Astrocyte of the hippocampus (primary cell): Measurements from ENCODE around the gene COL18A1.
"Not testable (repeated sequence)": the region's sequence is repeated elsewhere in the genome, so short reads cannot be mapped to it uniquely, and the experiment has no call there.

ENCODE experiments used
- DNase-seq: peaks from one replicate; pipeline ENCODE4 v3.0.0; 2011; ENCODE audit warnings: low read depth, low spot score

The COL18A1 gene

DNA sequence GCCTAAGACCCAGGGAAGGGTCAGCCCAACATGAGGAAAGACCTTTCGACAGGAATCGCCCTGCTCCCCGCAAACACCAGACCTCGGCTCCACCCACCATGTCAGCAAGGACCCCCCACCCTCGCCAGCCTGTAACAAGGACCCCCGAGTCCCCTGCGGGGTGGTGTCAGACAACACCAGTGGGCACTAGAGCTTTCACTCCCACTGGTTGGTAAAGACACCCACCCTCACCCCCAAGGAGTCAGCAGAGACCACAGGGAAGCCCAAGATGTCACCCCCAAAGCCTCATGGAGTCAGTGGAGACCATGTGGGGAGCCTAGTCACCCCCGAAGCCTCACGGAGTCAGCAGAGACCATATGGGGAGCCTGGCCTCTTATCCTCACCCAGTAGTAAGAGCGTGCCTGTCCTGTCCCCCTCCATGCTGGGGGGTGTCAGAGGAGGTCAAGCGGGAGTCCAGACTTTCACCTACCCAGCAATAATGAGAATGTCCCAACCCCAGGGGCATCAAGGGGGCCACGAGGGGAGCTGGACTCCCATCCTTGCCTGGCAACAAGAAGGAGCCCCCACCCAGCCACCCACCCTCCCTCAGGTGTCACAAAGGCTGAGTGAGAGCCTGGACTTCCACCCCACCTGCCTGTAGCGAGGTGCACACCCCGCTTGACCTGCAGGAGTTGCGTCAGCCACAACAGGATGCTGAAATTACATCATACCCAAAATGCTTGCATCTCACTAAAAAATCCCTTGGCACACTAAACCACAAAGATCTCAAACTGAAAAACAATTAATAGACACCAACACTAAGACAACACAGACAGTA lies 112.5 kb downstream of the COL18A1 start:
- no peak for DNase-seq

DNA sequence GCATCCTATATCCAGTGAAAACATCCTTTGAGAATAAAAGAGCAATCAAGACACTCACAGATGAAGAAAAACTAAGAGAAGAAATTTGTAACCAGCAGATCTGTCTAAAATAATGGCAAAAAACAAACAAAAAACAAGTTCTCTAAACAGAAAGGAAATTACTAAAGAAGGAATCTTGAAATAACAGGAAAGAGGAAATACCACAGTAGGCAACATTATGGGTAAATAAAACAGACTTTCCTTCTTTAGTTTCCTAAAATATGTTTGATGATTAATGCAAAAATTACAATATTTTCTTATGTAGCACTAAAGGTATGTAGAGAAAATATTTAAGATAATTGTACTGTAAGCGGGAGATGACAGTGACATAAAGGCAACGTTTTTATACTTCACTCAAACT lies 113.8 kb downstream of the COL18A1 start:
- no peak for DNase-seq

DNA sequence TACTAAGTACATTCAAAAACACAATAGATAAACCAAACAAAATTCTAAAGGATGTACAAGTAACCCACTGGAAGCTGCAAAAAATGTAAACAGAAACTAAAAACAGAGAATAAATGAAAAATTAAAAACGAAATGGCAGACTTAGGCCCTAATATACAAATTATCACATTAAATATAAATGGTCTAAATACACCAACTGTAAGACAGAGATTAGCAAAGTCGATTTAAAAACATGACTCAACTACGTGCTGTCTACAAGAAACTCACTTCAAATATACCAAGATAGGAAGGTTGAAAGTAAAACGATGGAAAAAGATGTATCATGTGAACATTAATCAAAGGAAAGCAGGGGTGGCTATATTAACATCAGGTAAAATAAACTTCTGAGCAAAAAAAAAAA lies 114.2 kb downstream of the COL18A1 start:
- no peak for DNase-seq

DNA sequence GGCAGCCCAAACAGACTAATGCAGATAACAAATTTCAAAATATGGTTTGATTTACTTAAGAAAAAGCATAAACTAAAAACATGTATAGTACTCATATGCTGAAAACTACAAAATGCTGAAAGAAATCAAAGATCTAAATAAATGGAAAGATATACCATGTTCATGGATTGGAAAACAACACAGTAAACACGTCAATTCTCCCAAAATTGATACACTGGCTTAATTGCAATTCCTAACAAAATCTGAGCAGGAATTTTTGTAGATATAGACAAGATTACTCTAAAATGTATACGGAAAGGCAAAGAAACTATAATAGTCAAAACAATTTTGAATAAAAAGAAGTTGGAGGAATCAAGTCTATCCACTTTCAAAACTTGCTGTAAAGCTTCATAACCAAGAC lies 116.3 kb downstream of the COL18A1 start:
- no peak for DNase-seq

DNA sequence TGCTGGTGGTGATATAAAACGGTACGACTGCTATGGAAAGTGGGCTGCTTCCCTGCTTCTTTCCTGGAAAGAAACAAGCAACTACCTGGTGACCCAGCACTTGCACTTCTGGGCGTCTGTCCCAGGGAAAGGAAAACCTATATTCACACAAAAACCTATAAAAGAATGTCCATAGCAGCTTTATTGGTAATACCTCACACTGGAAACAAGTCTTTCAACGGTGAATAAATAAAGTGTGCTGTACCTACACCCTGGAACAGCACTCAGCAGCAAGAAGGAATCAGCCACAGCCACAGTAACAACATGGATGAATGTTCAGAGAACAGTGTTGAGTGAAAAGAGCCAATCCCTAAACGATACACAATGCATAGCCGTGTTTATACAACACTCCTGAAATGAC lies 117.4 kb downstream of the COL18A1 start:
- no peak for DNase-seq

DNA sequence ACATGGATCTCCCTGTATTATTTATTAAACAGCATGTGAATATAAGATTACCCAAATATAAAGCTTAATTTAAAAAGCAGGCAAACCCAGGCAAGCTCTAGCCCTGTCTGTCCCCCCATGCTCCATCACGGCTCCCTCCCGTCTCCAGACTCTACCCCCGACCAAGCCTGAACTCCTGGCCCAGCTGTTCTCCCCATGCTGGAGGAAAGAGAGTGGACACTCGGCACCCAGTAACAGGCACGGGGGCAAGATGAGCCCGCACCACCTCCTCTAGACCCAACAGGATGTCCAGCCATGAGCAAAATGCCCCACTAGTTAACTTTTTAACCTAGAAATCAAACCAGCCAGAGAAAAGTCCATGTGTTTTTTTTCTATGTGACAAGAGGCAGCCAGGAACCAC lies 118.0 kb downstream of the COL18A1 start:
- DNase-seq = no peak

DNA sequence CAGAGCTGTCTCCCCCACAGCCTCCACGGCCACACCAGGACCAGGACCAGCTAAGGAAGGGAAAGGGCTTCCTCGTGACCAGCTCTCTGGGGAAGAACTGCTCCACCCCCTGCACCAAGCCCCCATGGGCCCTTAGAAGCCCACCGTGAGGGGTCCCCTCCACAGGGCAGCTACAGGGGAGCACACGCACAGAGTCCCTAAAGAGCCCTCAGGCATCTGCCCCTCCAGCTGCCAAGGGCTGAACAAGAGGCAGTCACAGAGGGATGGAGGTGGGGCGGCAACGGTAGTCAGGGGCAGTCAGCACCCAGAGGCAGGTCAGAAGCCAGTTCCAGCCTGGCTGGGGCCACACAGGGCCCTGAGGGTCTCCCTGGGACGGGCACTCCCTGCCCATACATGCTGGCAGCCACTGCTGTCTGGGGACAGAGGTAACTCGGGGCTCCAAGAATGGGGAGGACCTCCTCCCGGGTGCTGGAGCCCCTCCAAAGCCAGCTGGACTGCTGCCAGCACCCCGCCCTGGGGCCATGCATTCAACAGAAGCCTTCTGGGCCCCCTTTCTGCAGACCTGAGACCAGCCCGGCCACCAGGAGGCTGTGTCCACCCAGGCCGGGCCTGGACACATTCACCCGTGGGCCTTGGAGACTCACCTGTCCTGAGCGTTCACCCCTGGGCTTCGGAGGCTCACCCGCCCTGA lies 118.6 kb downstream of the COL18A1 start:
- DNase-seq = no peak

DNA sequence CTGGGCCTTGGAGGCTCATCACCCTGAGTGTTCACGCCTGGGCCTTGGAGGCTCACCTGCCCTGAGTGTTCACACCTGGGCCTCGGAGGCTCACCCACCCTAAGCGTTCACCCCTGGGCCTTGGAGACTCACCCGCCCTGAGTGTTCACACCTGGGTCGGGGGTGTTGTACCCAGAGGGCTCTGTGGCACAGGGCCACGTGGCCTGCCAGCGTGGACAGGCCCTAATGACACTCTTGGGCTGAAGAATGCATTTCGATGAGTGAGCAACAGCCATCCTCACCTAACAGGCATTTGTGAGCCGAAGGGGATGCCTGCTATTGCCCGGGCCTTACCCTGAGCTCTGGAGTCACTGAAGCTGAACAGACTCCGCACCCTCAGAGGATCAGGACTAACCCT lies 119.8 kb downstream of the COL18A1 start:
- no peak for DNase-seq

DNA sequence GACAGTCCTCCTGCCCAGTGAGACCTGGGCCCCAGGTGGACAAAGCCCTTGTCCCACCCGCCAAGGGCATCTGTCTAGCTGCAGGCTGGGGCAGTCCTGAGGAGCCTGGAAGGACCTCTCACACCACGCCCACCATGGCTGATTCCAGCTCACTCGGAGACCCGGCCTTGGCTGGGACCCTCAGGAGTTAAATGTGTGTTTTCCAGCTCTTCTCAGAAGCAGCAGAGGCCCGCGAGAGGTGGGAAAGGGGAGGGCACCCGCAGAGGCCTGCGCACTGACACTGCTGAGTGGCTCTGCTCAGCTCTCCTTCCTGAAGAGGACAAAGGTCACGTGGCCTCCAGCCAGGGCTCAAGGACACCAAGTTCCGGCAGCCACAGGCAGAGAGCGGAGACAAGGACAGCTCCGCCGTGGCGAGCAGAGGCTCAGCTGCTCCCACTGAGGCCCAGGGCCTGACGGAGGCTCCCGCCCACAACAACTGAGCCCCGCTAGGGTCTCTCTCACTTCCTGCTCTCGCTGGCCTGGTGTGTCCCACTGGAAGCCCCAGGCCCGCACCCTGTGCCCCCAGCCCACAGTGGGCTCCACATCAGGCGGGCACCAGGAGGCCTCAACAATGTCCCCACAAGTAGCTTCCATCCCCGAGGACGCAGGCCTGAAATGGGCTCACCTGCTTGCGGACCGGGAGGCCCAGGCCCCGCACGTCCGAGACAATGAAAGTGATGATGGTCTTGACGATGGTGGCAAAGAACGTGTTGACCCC lies 120.4 kb downstream of the COL18A1 start:
- DNase-seq = no peak

DNA sequence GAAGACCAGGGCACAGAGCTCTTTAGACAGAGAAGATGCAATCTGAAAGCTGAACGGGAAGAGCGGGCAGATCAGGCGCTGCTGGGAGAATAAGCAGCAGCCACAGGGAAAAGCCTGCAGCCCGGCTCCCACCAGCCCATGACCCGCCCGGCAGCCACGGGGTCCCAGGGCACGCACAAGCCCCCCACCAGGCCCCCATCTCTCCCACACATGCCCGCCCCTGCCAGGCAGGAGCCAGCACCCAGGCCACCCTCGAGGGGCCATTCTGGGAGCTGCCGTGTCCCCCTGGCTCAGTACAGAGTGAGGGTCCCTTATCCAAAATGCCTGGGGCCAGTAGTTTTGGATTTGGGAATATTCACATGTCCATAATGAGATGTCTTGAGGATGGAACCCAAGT lies 120.9 kb downstream of the COL18A1 start:
- DNase-seq = no peak

DNA sequence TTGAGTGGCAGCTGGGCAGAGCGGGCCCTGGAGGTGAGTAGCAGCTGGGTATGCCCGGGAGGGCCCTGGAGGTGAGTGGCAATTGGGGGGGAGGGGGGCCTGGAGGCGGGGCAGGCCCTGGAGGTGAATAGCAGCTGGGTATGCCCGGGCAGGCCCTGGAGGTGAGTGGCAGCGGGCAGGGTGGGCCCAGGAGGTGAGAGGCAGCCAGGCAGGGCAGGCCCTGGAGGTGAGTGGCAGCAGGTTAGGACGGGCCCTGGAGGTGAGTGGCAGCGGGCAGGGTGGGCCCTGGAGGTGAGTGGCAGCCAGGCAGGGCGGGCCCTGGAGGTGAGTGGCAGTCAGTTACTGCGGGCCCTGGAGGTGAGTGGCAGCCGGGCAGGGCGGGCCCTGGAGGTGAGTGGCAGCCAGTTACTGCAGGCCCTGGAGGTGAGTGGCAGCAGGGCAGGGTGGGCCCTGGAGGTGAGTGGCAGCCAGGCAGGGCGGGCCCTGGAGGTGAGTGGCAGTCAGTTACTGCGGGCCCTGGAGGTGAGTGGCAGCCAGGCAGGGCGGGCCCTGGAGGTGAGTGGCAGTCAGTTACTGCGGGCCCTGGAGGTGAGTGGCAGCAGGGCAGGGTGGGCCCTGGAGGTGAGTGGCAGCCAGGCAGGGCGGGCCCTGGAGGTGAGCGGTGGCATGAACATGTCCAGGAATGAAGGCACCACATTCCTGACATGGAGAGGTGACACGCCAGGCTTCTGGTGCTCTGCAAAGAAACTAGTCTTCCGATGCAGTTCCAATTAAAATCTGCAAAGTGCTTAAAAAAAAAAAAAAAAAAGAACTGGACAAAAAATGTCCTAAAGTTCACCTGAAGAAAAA lies 122.4 kb downstream of the COL18A1 start:
- DNase-seq = not testable (repeated sequence)

DNA sequence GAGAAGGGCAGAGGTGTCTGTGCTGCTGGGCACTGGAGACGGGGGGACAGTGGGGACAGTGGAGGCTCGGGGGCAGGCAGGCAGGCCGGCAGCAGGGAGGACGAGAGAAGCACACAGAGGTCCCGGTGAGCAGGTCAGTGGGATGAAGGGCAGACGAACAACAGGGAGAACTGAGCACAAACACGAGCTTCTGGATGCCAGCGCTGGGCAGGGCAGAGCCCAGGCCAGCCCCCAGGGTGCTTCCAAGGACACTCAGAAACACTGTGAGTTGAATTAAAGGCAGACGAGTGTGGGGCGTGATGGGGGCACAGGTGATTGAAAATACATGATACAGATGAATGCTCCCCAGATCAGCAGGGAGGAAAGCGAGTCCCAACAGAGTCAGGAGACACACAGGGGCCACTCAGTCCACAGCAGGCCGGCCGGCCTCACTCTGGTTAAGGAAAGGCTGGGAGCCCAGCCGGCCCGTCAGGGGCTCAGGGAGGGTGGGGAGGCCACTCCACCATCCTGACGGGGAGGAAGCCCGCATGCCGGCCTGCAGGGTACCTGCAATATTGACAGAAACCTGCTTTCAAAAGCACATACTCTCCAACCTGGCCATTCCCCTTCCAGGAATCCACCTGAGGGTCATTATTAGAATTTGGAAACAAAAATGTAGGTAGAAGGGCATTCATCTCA lies 123.2 kb downstream of the COL18A1 start:
- no peak for DNase-seq

DNA sequence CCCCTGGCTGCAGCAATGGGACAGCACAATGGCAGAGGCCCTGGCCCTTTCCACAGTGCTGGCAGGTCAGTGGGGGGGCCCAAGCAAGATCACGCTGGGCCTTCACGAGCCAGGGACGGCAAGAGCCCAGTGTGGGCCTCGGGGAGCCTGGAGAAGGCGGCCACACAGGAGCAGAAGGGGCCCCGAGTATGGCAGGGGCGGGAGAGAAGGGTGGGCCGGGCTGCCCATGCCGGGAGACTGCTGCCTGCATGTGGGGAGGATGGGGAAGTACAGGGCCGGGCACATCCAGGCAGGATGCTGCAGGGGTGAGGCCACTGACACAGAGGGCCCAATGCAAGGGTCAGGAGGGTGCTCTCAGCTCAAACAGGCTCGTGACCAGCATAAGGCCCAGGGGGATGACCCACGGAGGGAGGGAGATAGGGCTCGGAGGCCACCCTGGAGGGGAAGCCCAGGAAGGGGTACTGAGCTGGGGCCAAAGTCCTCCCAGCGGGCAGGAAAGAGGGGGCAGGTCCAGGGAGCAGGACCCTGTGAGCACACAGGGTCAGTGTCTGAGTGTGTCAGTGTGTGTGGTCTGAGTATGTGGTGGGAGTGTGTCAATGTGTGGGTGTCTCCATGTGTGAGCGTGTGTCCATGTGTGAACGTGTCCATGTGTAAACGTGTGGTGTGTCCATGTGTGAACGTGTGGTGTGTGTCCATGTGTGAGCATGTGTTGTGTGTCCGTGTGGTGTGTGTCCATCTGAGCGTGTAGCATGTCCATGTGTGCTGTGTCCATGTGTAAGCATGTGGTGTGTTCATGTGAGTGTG lies 124.2 kb downstream of the COL18A1 start:
- DNase-seq = no peak

DNA sequence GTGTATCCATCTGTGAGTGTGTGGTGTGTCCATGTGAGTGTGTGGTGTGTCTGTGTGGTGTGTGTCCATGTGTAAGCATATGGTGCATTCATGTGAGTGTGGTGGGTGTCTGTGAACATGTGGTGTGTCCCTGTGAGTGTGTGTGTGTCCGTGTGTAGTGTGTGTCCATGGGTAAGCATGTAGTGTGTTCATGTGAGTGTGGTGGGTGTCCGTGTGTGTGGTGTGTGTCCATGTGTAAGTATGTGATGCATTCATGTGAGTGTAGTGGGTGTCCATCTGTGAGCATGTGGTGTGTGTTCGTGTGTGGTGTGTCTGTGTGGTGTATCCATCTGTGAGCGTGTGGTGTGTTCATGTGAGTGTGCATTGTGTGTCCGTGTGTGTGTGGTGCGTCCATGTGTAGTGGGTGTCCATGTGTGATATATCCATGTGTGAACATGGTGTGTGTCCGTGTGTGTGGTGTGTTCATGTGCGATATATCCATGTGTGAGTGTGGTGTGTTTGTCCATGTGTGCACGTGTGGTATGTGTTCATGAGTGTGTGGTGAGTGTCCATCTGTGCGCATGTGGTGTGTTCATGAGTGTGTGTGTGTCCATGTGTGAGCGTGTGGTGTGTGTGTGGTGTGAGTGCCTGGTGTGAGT lies 124.9 kb downstream of the COL18A1 start:
- DNase-seq = no peak

DNA sequence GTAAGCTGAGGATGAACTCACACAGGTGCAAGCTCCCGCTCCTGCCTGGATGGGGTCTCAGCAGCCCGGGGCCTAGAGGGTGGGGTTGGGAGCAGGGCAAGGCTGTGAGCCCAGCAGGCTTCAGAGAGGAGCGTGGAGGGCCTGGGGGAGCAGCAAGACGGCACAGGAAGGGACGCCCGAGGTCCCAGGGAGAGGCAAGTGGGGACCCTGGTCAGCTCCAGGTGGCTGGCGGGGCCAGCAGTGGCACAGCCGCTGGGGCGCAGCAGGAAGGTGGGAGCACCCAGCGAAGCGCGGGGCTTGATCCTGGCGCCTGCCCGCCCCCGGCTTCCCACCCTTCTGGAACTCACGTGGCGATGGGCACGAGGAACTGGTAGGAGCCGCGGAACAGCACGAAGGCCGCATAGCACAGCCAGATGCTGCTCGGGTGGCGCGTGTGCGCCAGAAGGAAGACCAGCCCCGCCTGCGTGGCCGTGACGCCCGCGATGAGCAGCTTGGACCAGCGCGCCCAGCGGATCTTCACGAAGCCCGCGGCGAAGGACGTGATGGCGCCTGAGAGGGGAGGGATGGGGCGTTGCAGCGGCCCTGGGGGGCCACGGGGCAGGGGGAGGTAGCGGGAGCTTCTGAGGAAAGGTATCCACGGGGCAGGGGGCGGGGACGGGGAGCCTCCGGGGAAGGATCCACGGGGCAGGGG lies 125.6 kb downstream of the COL18A1 start:
- no peak for DNase-seq

DNA sequence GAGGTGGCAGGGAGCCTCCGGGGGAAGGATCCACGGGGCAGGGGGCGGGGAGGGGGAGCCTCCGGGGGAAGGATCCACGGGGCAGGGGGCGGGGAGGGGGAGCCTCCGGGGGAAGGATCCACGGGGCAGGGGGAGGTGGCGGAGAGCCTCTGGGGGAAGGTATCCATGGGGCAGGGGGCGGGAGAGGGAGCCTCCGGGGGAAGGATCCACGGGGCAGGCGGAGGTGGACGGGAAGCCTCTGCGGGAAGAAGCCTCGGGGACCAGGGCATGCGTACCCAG lies 126.1 kb downstream of the COL18A1 start:
- not testable (repeated sequence) for DNase-seq

DNA sequence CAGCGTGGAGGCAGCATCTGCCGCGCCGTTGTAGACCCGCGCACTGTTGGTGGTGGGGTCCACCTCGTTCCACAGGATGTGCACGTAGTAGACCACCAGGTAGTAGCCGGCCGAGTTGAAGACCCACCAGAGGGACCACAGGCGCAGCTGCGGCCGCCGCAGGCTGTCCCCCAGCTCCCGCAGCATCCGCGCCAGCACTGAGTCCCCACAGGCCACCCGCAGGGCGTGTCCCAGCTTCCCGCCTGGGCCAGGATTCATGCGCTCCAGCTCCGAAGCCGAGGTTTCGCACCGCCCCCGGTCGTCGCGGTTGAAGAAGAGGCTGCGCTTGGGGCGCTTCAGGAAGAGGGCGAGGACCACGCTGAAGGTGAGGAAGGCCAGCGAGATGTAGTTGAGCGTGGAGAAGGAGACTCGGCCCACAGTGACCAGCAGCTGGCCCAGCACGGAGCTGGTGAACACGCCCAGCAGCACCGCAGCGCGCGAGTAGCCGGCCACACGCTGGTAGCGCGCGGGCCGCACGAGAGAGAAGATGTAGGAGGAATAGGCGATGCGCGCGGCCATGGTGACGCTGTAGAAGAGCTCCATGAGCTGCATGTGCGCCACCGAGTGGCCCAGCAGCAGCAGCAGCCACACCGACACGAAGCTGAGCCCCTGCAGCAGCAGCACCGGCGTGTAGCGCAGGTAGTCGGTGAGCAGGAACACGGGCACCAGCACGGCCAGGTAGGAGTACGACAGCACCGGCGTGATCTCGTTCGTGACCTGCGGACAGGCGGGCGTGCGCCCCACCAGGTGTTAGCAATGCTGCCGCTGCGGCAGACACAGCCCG lies 126.6 kb downstream of the COL18A1 start:
- no peak for DNase-seq

DNA sequence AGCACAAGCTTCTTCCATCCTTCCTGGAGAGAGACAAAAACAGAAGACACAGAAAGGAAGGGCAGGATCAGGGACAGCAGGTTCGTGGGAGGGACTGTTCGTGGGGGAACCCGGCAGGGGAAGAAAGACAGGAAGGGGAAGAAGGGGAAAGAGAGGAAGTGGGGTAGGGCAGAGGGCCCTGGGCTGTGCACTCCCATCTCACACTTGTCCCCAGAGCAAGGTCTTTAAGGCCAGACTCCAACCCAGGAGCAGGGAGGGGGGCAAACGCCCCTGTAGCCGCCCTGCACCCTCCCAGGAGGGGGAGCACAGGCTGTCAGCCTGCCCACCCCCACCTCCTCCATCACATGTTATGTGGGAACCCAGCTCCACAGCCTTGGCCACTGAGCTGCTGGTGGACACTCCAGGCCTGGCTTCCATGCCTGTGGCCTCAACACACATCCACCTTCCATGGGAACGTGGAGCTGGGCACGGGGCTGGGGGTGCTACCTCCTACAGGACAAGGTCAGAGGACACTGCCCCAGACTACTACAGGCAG lies 127.9 kb downstream of the COL18A1 start:
- DNase-seq = no peak
